Left kidney (tissue), 2 donors: ENCODE measurements around the gene DECR2. TPM values are rescaled to one million over a fixed set of nuclear protein-coding genes. Genes with fewer than 3 reads are reported as not detected.

Source experiments
- DNase-seq: peaks from one replicate; pipeline ENCODE4 v3.0.0-alpha.2; 2013
- polyA plus RNA-seq: library from polyadenylated mRNA; unstranded; fragments of 120-200 nt; gene quantifications from one replicate; pipeline ENCODE4 v1.2.1, GENCODE V29; 2013; ENCODE audit not compliant: insufficient read length

DECR2 gene
- polyA plus RNA-seq, 1 donor: 20.1 TPM

GRCh38 chr16:430904-431303 is 29.2 kb downstream of the DECR2 start:
- no peak for DNase-seq

DNA sequence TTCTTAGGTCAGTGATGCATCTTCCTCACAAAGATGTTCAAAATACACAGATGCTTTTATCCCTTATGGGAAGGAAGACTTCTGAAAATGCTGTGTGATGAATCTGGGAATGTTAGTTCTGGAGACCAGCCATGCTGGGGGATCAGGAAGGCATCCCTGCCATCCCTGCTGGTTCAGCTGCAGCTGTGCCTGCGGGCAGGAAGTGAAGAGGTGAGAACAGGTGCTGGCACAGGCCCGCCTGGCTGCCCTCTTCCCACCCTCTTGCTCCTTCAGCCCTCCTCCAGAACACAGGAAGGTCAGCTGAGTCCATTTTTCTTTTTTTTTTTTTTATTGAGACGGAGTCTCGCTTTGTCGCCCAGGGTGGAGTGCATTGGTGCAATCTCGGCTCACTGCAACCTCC is 38.9 kb downstream of the DECR2 start:
- DNase-seq: no peak

DNA sequence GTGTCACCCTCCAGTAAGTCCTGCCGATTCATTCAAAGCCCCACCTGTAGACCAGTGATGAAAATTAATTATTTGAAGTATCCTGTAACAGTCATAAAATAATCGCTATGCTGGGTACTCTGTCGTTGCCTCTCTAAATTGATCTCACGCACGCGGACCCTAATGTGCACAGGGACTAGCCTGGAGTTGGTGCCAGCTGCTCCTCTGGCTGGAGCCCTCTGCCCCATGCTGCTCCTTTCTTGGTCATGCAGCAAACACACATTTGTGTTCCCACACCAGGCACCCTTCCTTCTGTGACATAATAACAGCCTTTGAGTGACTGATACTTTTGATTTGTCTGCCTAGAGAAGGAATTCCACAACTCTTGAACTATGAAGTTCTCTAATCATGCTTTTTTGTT is 39.8 kb downstream of the DECR2 start:
- DNase-seq: no peak

GRCh38 chr16:442976-443375 is 41.3 kb downstream of the DECR2 start:
- DNase-seq: no peak

GRCh38 chr16:444027-444426 is 42.3 kb downstream of the DECR2 start:
- DNase-seq: no peak

- no peak for DNase-seq
Observed at GRCh38 chr16:445566-445965, 43.9 kb downstream of the DECR2 start.

DNA sequence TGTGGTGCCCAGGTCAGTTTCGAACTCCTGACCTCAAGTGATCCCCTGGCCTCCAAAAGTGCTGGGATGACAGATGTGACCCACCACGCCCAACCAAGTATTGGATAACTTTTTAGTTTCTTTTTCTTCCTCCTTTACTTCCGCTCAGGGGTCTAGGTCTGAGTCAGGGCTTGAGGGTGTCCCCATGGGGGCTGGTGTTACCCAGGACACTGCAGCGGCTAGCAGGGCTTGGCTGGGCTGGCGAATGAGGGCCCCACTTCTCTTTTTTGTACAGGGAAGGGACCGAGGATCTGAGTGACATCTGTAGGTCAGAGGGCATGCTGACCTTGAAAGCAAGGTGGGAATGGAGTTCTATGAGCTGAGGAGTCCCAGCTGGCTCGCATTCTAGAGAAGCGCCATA is 48.7 kb downstream of the DECR2 start:
- DNase-seq: no peak

GRCh38 chr16:450785-451512 is 49.3 kb downstream of the DECR2 start:
- peak; percentile 22 for DNase-seq

DNA sequence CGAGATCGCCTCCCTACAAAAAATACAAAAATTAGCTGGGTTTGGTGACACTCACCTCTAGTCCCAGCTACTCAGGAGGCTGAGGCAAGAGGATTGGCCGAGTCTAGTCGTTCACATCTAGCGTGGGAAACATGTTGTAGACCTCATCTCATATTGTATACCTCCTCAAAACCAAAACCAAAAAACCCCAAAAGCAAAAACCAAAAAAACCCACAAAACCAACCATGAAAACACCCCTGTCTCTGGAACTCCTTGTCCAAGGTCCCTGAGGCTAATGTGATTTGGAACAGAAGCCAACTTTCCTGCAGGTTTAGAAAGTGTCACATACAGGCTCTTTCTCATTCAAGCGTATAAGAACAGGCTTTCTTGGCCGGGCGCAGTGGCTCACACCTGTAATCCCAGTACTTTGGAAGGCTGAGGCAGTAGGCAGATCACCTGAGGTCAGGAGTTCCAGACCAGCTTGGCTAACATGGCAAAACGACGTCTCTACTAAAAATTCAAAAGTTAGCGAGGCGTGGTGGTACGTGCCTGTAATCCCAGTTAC is 52.8 kb downstream of the DECR2 start:
- DNase-seq: no peak

DNA sequence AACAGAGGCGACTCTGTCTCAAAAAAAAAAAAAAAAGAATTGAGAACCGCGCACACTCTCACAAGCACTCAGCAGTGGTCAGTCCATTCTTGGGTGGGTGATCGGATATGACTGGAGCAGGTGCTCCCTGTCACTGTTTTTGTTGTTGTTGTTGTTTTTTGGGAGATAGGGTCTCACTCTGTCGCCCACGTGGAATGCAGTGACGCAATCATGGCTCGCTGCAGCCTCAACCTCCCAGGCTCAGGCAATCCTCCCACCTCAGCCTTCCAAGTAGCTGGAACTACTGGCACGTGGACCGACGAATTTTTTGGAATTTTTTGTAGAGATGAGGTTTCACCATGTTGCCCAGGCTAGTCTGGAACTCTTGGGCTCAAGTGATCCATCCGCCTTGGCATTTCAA is 53.8 kb downstream of the DECR2 start:
- DNase-seq: no peak

DNA sequence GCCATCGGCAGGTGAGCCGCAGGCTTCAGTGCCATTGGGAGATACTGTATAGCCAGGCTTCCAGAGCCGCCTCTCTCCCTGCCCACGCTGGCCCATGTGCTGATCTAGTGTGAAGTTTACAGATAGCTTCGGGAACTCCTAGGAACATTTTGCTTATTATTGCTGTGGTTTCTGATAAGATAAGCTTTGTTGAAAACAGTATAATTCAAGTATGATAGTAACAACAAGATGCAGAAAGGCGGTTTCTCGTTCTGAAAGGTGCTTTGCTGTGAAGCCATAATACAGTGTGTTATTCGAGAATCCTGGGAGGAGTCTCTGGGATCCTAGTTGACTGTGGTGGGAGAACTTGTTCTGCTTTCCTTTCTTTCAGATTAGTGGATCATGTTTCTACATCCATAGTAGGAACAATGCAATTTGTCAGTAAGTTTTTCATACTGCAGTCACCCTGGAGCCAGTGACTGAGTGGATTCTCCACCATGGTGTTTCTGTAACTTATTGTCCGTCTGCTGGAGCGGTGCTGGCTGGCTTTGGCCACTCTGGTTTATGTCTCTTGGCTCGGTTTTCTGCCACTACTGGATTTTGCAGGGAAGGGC is 55.3 kb downstream of the DECR2 start:
- DNase-seq: no peak

DNA sequence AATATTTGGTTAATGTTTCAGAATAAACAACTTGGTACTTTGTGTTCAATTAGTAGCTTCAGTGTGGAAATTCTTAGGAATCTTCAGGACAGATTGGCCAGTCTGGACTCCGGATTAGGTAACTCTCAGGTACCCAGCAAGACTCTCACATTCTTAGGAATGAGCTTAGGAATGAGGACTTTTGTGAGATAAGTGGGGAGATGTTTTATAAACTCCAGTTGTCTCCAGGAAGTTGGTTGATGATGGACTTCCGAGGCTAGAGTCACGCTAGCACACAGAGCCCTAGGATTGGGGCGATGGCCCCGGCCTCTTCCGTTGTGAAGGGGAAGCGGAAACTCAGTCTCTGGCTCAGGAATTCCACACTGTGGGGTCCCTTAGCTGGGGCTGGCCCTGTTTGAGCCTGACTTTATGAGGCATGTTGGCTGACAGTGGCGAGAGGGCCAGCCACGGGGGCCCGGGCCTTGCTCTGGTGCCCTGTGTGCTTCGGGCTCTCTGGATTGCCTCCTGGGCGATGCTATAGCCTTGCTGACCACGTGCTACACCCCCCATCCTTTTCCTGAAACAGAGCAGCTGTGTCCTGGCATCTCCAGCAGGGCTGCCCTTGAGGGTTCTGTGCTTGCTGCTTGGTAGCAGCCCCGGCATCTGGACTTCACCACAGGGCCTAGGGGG is 56.2 kb downstream of the DECR2 start:
- no peak for DNase-seq

- no peak for DNase-seq
Observed at GRCh38 chr16:459761-460160, 58.1 kb downstream of the DECR2 start.

DNA sequence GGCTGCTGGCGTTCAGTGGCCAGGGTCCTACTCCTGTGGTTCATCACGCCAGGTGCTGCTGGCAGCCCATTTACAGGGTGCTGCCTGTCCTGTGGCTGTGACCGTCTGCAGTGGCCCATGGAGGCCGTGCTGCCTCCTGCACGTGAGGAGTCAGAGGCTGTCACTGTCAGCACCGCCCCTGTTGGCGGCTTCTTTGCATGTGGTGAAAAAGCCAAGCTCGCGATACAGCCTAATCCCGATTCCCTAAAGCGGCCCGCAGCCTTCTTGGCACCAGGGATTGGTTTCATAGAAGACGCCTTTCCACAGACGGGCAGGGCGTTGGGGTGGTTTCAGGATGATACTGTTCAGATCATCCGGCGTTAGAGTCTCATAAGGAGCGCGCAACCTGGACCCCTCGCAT is 59.1 kb downstream of the DECR2 start:
- DNase-seq: no peak

Other genes starting within 250 kb of the DECR2 start
- 0.30 TPM for gene HBZ, start 249.2 kb upstream of the DECR2 start, polyA plus RNA-seq
- 1.8 TPM for gene HBM, start 235.9 kb upstream of the DECR2 start, polyA plus RNA-seq
- gene HBA2, start 229.0 kb upstream of the DECR2 start, polyA plus RNA-seq: 570 TPM
- gene HBA1, start 225.2 kb upstream of the DECR2 start, polyA plus RNA-seq: 394 TPM
- not detected for gene HBQ1, start 221.4 kb upstream of the DECR2 start, polyA plus RNA-seq
- gene LUC7L, start 172.4 kb upstream of the DECR2 start, polyA plus RNA-seq: 168 TPM
- gene FAM234A, start 167.1 kb upstream of the DECR2 start, polyA plus RNA-seq: 74.8 TPM
- gene RGS11, start 125.9 kb upstream of the DECR2 start, polyA plus RNA-seq: 1.4 TPM
- gene ARHGDIG, start 121.3 kb upstream of the DECR2 start, polyA plus RNA-seq: 3.6 TPM
- 2.4 TPM for gene PDIA2, start 118.7 kb upstream of the DECR2 start, polyA plus RNA-seq
- 14.7 TPM for gene AXIN1, start 49.2 kb upstream of the DECR2 start, polyA plus RNA-seq
- 52.8 TPM for gene MRPL28, start 31.3 kb upstream of the DECR2 start, polyA plus RNA-seq
- gene PGAP6, start 19.9 kb upstream of the DECR2 start, polyA plus RNA-seq: 56.1 TPM
- gene NME4, start 4.7 kb upstream of the DECR2 start, polyA plus RNA-seq: 106 TPM
- gene RAB11FIP3, start 23.8 kb downstream of the DECR2 start, polyA plus RNA-seq: 127 TPM
- gene CAPN15, start 125.8 kb downstream of the DECR2 start, polyA plus RNA-seq: 23.8 TPM
- gene PRR35, start 158.5 kb downstream of the DECR2 start, polyA plus RNA-seq: 6.6 TPM
- 4.7 TPM for gene NHLRC4, start 165.1 kb downstream of the DECR2 start, polyA plus RNA-seq
- gene PIGQ, start 168.1 kb downstream of the DECR2 start, polyA plus RNA-seq: 60.9 TPM
- 17.3 TPM for gene RAB40C, start 188.2 kb downstream of the DECR2 start, polyA plus RNA-seq
- 1.5 TPM for gene WFIKKN1, start 229.1 kb downstream of the DECR2 start, polyA plus RNA-seq
- gene METTL26, start 234.4 kb downstream of the DECR2 start, polyA plus RNA-seq: 38.0 TPM
- 15.5 TPM for gene MCRIP2, start 239.9 kb downstream of the DECR2 start, polyA plus RNA-seq
- 42.2 TPM for gene WDR90, start 247.5 kb downstream of the DECR2 start, polyA plus RNA-seq